EH (cell line): ENCODE measurements around the gene TSBP1.
A peak's percentile ranks its signal among the peaks of the same experiment; 100 is the strongest.

Experiments used
- DNase-seq: peaks from one replicate; pipeline ENCODE4 v3.0.0-alpha.2; 2015; ENCODE audit warnings: low read depth

TSBP1 gene

GRCh38 chr6:32371803-32372202 lies at the start of gene TSBP1:
TSS of gene TSBP1 (minus strand) at chr6:32371903. CDS start at chr6:32371706, 197 bp downstream.
- no peak for DNase-seq

- peak; percentile 45 for DNase-seq
Measured at GRCh38 chr6:32416036-32416435, 44.3 kb upstream of the TSBP1 start.

- DNase-seq, result peak; percentile 71
Measured at GRCh38 chr6:32415521-32416019, 43.9 kb upstream of the TSBP1 start.

GRCh38 chr6:32413427-32414047 lies 41.8 kb upstream of the TSBP1 start:
- DNase-seq, result peak; percentile 70

GRCh38 chr6:32411566-32412327 lies 40.0 kb upstream of the TSBP1 start:
- DNase-seq, result no peak

GRCh38 chr6:32410906-32411305 lies 39.2 kb upstream of the TSBP1 start:
- no peak for DNase-seq

- no peak for DNase-seq
Measured at GRCh38 chr6:32406857-32407256, 35.2 kb upstream of the TSBP1 start, which contains the start of gene BTNL2. TSS of gene BTNL2 (minus strand) at chr6:32407181. CDS start at chr6:32407123, 58 bp downstream.

- DNase-seq, result no peak
Measured at GRCh38 chr6:32406197-32406596, 34.5 kb upstream of the TSBP1 start.

GRCh38 chr6:32405656-32406055 lies 34.0 kb upstream of the TSBP1 start:
- DNase-seq, result no peak

GRCh38 chr6:32402812-32403211 lies 31.1 kb upstream of the TSBP1 start:
- no peak for DNase-seq

GRCh38 chr6:32401284-32401963 lies 29.7 kb upstream of the TSBP1 start:
- DNase-seq, result no peak

- DNase-seq, result peak; percentile 6
Measured at GRCh38 chr6:32397252-32397920, 25.7 kb upstream of the TSBP1 start.

- no peak for DNase-seq
Measured at GRCh38 chr6:32396028-32396427, 24.3 kb upstream of the TSBP1 start.

GRCh38 chr6:32393665-32394420 lies 22.1 kb upstream of the TSBP1 start:
- DNase-seq, result no peak

GRCh38 chr6:32391505-32391904 lies 19.8 kb upstream of the TSBP1 start:
- DNase-seq, result no peak

- DNase-seq, result no peak
Measured at GRCh38 chr6:32387589-32388340, 16.1 kb upstream of the TSBP1 start.

GRCh38 chr6:32386040-32386439 lies 14.3 kb upstream of the TSBP1 start:
- DNase-seq, result no peak

- no peak for DNase-seq
Measured at GRCh38 chr6:32382757-32383420, 11.2 kb upstream of the TSBP1 start.

- no peak for DNase-seq
Measured at GRCh38 chr6:32379545-32379944, 7.8 kb upstream of the TSBP1 start.
